Keratinocyte (primary cell): ENCODE measurements around the gene ARSI. TPM values are rescaled to one million over a fixed set of nuclear protein-coding genes. Genes with fewer than 3 reads are reported as not detected.

ENCODE experiments used
- DNase-seq: peaks from one replicate; pipeline ENCODE4 v3.0.0-alpha.2; 2011; ENCODE audit warnings: low read depth, missing footprints, low spot score
- FAIRE-seq: peaks from 2 replicates; lab custom pipeline; 2011; peaks lifted over from hg19 to GRCh38; lab: Jason Lieb, UNC
- H2AFZ ChIP-seq: 2 replicates; pipeline ENCODE4 v1.6.0; 2012; ENCODE audit warnings: low read length, control low read depth, inconsistent platforms; ENCODE audit not compliant: control insufficient read depth
- H3K27ac ChIP-seq: 2 replicates; pipeline ENCODE4 v1.5.1; 2011; ENCODE audit warnings: low read length; ENCODE audit not compliant: control insufficient read depth, insufficient read depth
- H3K27me3 ChIP-seq: 3 replicates; pipeline ENCODE4 v1.6.0; 2011; ENCODE audit warnings: low read length; ENCODE audit not compliant: control insufficient read depth, insufficient read depth; ENCODE audit errors: extremely low read depth
- H3K36me3 ChIP-seq, 2 experiments: 2 replicates in 1 of 2; 3 replicates in 1 of 2; pipeline ENCODE4 v1.5.1; 2011; ENCODE audit warnings: low read length in 2 of 2, mild to moderate bottlenecking in 1 of 2; ENCODE audit not compliant: control insufficient read depth in 2 of 2, insufficient read depth in 2 of 2; ENCODE audit errors: extremely low read depth in 1 of 2
- H3K4me1 ChIP-seq: 3 replicates; pipeline ENCODE4 v1.5.1; 2011; ENCODE audit warnings: low read length; ENCODE audit not compliant: control insufficient read depth, insufficient read depth; ENCODE audit errors: extremely low read depth
- H3K4me2 ChIP-seq: 3 replicates; pipeline ENCODE4 v1.6.0; 2011; ENCODE audit warnings: low read depth, low read length; ENCODE audit not compliant: control insufficient read depth, insufficient read depth; ENCODE audit errors: extremely low read depth
- H3K4me3 ChIP-seq, 3 experiments: fragments of 200-600 bp in 1 of 3; sonication (generic) in 1 of 3; 2 replicates in 2 of 3; 3 replicates in 1 of 3; pipeline ENCODE4 v1.5.1; 2011 to 2016; ENCODE audit warnings: low read length in 3 of 3, mild to moderate bottlenecking in 3 of 3, control low read depth in 2 of 3, inconsistent platforms in 1 of 3, low read depth in 1 of 3, mixed read lengths in 1 of 3, mixed run types in 1 of 3, moderate library complexity in 1 of 3; ENCODE audit not compliant: control insufficient read depth in 2 of 3, insufficient read depth in 2 of 3; ENCODE audit errors: extremely low read depth in 1 of 3
- H3K79me2 ChIP-seq: 2 replicates; pipeline ENCODE4 v1.6.0; 2012; ENCODE audit warnings: low read length; ENCODE audit not compliant: control insufficient read depth, insufficient read depth
- H3K9ac ChIP-seq: 3 replicates; pipeline ENCODE4 v1.6.0; 2011; ENCODE audit warnings: low read length; ENCODE audit not compliant: control insufficient read depth, insufficient read depth; ENCODE audit errors: extremely low read depth
- H3K9me1 ChIP-seq: 3 replicates; pipeline ENCODE4 v1.6.0; 2011; ENCODE audit warnings: low read length; ENCODE audit not compliant: control insufficient read depth, insufficient read depth; ENCODE audit errors: extremely low read depth
- H3K9me3 ChIP-seq: 2 replicates; pipeline ENCODE4 v1.5.1; 2012; ENCODE audit warnings: low read depth, low read length; ENCODE audit not compliant: control insufficient read depth
- H4K20me1 ChIP-seq: 3 replicates; pipeline ENCODE4 v1.6.0; 2011; ENCODE audit warnings: low read length; ENCODE audit not compliant: control insufficient read depth, insufficient read depth; ENCODE audit errors: extremely low read depth
- CTCF ChIP-seq, 3 experiments: IDR thresholded peaks in 1 of 3; conservative IDR thresholded peaks in 1 of 3; optimal IDR thresholded peaks in 1 of 3; 2 replicates in 2 of 3; 3 replicates in 1 of 3; pipeline versions ENCODE3 to v1.5.1; 2011; ENCODE audit warnings: low read length in 3 of 3, mild to moderate bottlenecking in 3 of 3, moderate library complexity in 2 of 3, control low read depth in 1 of 3, inconsistent platforms in 1 of 3; ENCODE audit not compliant: insufficient read depth in 2 of 3; ENCODE audit errors: extremely low read depth in 1 of 3
- EZH2 ChIP-seq: IDR thresholded peaks from one replicate; pipeline ENCODE4 v1.6.1; 2012; ENCODE audit warnings: inconsistent platforms, mild to moderate bottlenecking, low read length, moderate library complexity
- dilution Hi-C: fragments of 300-500 bp; cut with MboI; formaldehyde crosslinking; loops from one replicate; pipeline ENCODE4 v1.7.0; 2020; ENCODE audit warnings: low sequenced_read_pairs; ENCODE audit not compliant: extremely low pct_ligation_motif_present
- polyA plus RNA-seq, 5 experiments: library from polyadenylated mRNA; depleted of rRNA in 3 of 5; stranded (reverse) in 3 of 5; stranded (forward) in 1 of 5; unstranded in 1 of 5; fragments of >200 nt; gene quantifications; 1 replicate in 1 of 5; 2 replicates in 3 of 5; 3 replicates in 1 of 5; pipeline versions ENCODE4 v1.2.1 to v1.2.3, GENCODE V29; 2011 to 2012; ENCODE audit warnings: missing spikeins in 2 of 5, low read depth in 1 of 5, low replicate concordance in 1 of 5

The ARSI gene
- polyA plus RNA-seq, 1 donor (not counting 4 experiments of a cell fraction or from before 2014, with no cell fraction given) = 1.7 TPM

- dilution Hi-C loops = no loop called here
- no peaks in the 10 kb centered on the region for H3K9me1 ChIP-seq
- DNase-seq (no peak), FAIRE-seq (no peak)
- no peaks in the 10 kb centered on the region for H3K27me3 ChIP-seq
- H3K4me1 ChIP-seq = peaks cover 3% of the 10 kb centered on the region
- H3K4me3 ChIP-seq = no peak overlapping the region
- H3K9me3 ChIP-seq = no peaks in the 10 kb centered on the region
- TF ChIP-seq EZH2 (no peak), CTCF (optimal IDR thresholded peaks at IDR 0.05 in 1 of 3, IDR thresholded peaks at IDR 0.05 in 1 of 3, conservative IDR thresholded peaks at IDR 0.05 in 1 of 3; ENCODE audit: extremely low read depth in 1 of 3, insufficient read depth in 2 of 3, low read length in 3 of 3) (no peak)
- no peaks in the 10 kb centered on the region for H3K79me2 ChIP-seq
- H2AFZ ChIP-seq = no peak overlapping the region
- H3K27ac ChIP-seq = no peak overlapping the region
- H3K36me3 ChIP-seq = no peaks in the 10 kb centered on the region
- no peak overlapping the region for H3K4me2 ChIP-seq
- H3K9ac ChIP-seq = no peak overlapping the region
- H4K20me1 ChIP-seq = no peaks in the 10 kb centered on the region
These were observed 36.5 kb upstream of the ARSI start for GRCh38 chr5:150339165-150339564.

- Histone ChIP-seq H3K27ac (no peak overlapping the region), H2AFZ (no peak overlapping the region), H3K4me3 (no peak overlapping the region), H3K4me1 (no peaks in the 10 kb centered on the region), H3K4me2 (no peak overlapping the region), H4K20me1 (no peaks in the 10 kb centered on the region), H3K36me3 (no peaks in the 10 kb centered on the region), H3K9me3 (no peaks in the 10 kb centered on the region), H3K9ac (no peak overlapping the region), H3K9me1 (no peaks in the 10 kb centered on the region), H3K79me2 (no peaks in the 10 kb centered on the region), H3K27me3 (no peaks in the 10 kb centered on the region)
- dilution Hi-C loops = no loop called here
- TF ChIP-seq CTCF (optimal IDR thresholded peaks at IDR 0.05 in 1 of 3, IDR thresholded peaks at IDR 0.05 in 1 of 3, conservative IDR thresholded peaks at IDR 0.05 in 1 of 3; ENCODE audit: extremely low read depth in 1 of 3, insufficient read depth in 2 of 3, low read length in 3 of 3) (no peak), EZH2 (no peak)
- no peak for DNase-seq
- no peak for FAIRE-seq
These were observed 35.8 kb upstream of the ARSI start for GRCh38 chr5:150338546-150338945.
